Neural cell (in vitro differentiated cells): ENCODE measurements around the gene MYO9A.

Experiments used
- EP300 ChIP-seq: fragments of 450-650 bp; conservative IDR thresholded peaks from 2 replicates; pipeline ENCODE4 v1.6.1; 2014; ENCODE audit warnings: antibody characterized with exemption, mild to moderate bottlenecking, moderate library complexity; ENCODE audit not compliant: poor library complexity, severe bottlenecking
- EZH2 ChIP-seq: fragments of 200-600, 300-800 bp; shearing (Covaris generic), sonication (generic); IDR thresholded peaks from 2 replicates; pipeline ENCODE4 v1.6.1; 2014; ENCODE audit warnings: antibody characterized with exemption, low read length, borderline replicate concordance, mild to moderate bottlenecking; ENCODE audit not compliant: insufficient read depth, poor library complexity, severe bottlenecking
- SMC3 ChIP-seq: fragments of 450-650 bp; conservative IDR thresholded peaks from 2 replicates; pipeline ENCODE4 v1.6.1; 2014; ENCODE audit warnings: antibody characterized with exemption, mild to moderate bottlenecking, moderate library complexity; ENCODE audit not compliant: poor library complexity
- TF ChIP-seq, protein P1 (sequence below): fragments of 450-650 bp; IDR thresholded peaks from 2 replicates; pipeline ENCODE4 v1.5.1; 2014; ENCODE audit warnings: antibody characterized with exemption, mild to moderate bottlenecking, moderate library complexity; ENCODE audit not compliant: poor library complexity, severe bottlenecking

GRCh38 chr15:71974211-71974610 lies 143.7 kb downstream of the MYO9A start:
- TF ChIP-seq, protein P1, sequence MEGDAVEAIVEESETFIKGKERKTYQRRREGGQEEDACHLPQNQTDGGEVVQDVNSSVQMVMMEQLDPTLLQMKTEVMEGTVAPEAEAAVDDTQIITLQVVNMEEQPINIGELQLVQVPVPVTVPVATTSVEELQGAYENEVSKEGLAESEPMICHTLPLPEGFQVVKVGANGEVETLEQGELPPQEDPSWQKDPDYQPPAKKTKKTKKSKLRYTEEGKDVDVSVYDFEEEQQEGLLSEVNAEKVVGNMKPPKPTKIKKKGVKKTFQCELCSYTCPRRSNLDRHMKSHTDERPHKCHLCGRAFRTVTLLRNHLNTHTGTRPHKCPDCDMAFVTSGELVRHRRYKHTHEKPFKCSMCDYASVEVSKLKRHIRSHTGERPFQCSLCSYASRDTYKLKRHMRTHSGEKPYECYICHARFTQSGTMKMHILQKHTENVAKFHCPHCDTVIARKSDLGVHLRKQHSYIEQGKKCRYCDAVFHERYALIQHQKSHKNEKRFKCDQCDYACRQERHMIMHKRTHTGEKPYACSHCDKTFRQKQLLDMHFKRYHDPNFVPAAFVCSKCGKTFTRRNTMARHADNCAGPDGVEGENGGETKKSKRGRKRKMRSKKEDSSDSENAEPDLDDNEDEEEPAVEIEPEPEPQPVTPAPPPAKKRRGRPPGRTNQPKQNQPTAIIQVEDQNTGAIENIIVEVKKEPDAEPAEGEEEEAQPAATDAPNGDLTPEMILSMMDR, result no peak
- TF ChIP-seq EP300 (no peak), EZH2 (no peak), SMC3 (no peak)
